HEK293 (cell line): ENCODE data around the gene MYCBPAP.

Experiments used
- ZNF830 ChIP-seq: fragments of 450-650 bp; IDR thresholded peaks from 2 replicates; pipeline ENCODE4 v1.5.0; 2018; ENCODE audit warnings: missing biosample characterization, missing genetic modification characterization, low read depth, mild to moderate bottlenecking, moderate library complexity
- TF ChIP-seq, protein P1 (sequence below): fragments of 450-650 bp; formaldehyde crosslinking; IDR thresholded peaks from 2 replicates; pipeline ENCODE4 v1.5.1; 2016; ENCODE audit warnings: missing biosample characterization, missing genetic modification characterization

DNA sequence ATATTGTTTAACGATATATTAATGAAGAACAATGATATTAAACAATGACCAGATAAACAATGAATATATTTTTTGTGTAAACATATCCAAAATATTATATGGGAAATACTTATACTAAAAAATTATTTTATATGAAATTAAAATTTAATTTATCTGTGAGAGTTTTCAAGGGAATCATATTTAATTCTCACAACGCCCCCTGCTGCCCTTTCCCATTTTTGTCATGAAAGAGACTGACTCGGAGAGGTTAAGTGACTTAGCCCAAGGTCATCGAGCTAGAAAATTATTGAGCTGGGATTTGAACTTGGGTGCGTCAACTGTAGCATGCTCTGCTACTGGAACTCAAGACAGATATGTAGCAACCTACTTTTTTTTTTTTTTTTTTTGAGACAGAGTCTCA is 7.2 kb upstream of the MYCBPAP start:
- no peak for TF ChIP-seq ZNF830
- TF ChIP-seq, protein P1, sequence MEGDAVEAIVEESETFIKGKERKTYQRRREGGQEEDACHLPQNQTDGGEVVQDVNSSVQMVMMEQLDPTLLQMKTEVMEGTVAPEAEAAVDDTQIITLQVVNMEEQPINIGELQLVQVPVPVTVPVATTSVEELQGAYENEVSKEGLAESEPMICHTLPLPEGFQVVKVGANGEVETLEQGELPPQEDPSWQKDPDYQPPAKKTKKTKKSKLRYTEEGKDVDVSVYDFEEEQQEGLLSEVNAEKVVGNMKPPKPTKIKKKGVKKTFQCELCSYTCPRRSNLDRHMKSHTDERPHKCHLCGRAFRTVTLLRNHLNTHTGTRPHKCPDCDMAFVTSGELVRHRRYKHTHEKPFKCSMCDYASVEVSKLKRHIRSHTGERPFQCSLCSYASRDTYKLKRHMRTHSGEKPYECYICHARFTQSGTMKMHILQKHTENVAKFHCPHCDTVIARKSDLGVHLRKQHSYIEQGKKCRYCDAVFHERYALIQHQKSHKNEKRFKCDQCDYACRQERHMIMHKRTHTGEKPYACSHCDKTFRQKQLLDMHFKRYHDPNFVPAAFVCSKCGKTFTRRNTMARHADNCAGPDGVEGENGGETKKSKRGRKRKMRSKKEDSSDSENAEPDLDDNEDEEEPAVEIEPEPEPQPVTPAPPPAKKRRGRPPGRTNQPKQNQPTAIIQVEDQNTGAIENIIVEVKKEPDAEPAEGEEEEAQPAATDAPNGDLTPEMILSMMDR (tag by site-specific recombination), result no peak
